CD4-positive, alpha-beta T cell treated with Interleukin-15 for 1 hour (primary cell): ENCODE data around the gene IMPG2.

ENCODE experiments used
- DNase-seq: peaks from one replicate; pipeline ENCODE4 v3.0.0-alpha.2; 2020

Gene IMPG2

GRCh38 chr3:101230618-101231017, 89.8 kb downstream of the IMPG2 start:
- no peak for DNase-seq

GRCh38 chr3:101229681-101230080, 90.7 kb downstream of the IMPG2 start:
- DNase-seq = no peak

- DNase-seq = no peak
Observed at GRCh38 chr3:101228441-101228840, 91.9 kb downstream of the IMPG2 start.

- no peak for DNase-seq
Observed at GRCh38 chr3:101224739-101225138, 95.6 kb downstream of the IMPG2 start.

- DNase-seq = no peak
Observed at GRCh38 chr3:101223016-101223415, 97.4 kb downstream of the IMPG2 start.

- DNase-seq = no peak
Observed at GRCh38 chr3:101219842-101220560, 100.4 kb downstream of the IMPG2 start.

GRCh38 chr3:101217472-101218245, 102.7 kb downstream of the IMPG2 start:
- no peak for DNase-seq

- DNase-seq = no peak
Observed at GRCh38 chr3:101216710-101217465, 103.5 kb downstream of the IMPG2 start.

GRCh38 chr3:101212730-101213129, 107.6 kb downstream of the IMPG2 start:
- no peak for DNase-seq

GRCh38 chr3:101204246-101204645, 116.1 kb downstream of the IMPG2 start:
- no peak for DNase-seq

- no peak for DNase-seq
Observed at GRCh38 chr3:101203411-101203810, 117.0 kb downstream of the IMPG2 start.

GRCh38 chr3:101202640-101203039, 117.7 kb downstream of the IMPG2 start:
- DNase-seq = no peak

GRCh38 chr3:101200461-101200860, 119.9 kb downstream of the IMPG2 start:
- no peak for DNase-seq

GRCh38 chr3:101195951-101196713, 124.2 kb downstream of the IMPG2 start:
- no peak for DNase-seq

- DNase-seq = no peak
Observed at GRCh38 chr3:101194392-101194791, 126.0 kb downstream of the IMPG2 start.

GRCh38 chr3:101193957-101194356, 126.4 kb downstream of the IMPG2 start:
- no peak for DNase-seq

- no peak for DNase-seq
Observed at GRCh38 chr3:101189796-101190195, 130.6 kb downstream of the IMPG2 start.

GRCh38 chr3:101189176-101189575, 131.2 kb downstream of the IMPG2 start:
- no peak for DNase-seq

- DNase-seq = no peak
Observed at GRCh38 chr3:101185341-101185740, 135.0 kb downstream of the IMPG2 start.

- no peak for DNase-seq
Observed at GRCh38 chr3:101184111-101184510, 136.3 kb downstream of the IMPG2 start.

GRCh38 chr3:101183151-101183550, 137.2 kb downstream of the IMPG2 start:
- no peak for DNase-seq

- no peak for DNase-seq
Observed at GRCh38 chr3:101182734-101183133, 137.6 kb downstream of the IMPG2 start.

- no peak for DNase-seq
Observed at GRCh38 chr3:101181801-101182200, 138.6 kb downstream of the IMPG2 start.
